Glomerular visceral epithelial cell (primary cell): Measurements from ENCODE around the gene ADIPOQ.
"Not testable (repeated sequence)": the region's sequence is repeated elsewhere in the genome, so short reads cannot be mapped to it uniquely, and the experiment has no call there.

Experiments
- DNase-seq: peaks from one replicate; pipeline ENCODE4 v3.0.0-alpha.2; 2016; ENCODE audit errors: extremely low spot score

The ADIPOQ gene

GRCh38 chr3:186870421-186871201 lies 28.1 kb downstream of the ADIPOQ start:
- DNase-seq, result no peak

GRCh38 chr3:186871403-186871924 lies 29.0 kb downstream of the ADIPOQ start:
- DNase-seq, result no peak

- DNase-seq, result not testable (repeated sequence)
Measured at GRCh38 chr3:186873796-186874195, 31.3 kb downstream of the ADIPOQ start.

GRCh38 chr3:186874216-186874615 lies 31.7 kb downstream of the ADIPOQ start:
- not testable (repeated sequence) for DNase-seq

GRCh38 chr3:186874841-186875240 lies 32.3 kb downstream of the ADIPOQ start:
- not testable (repeated sequence) for DNase-seq

GRCh38 chr3:186875708-186876107 lies 33.2 kb downstream of the ADIPOQ start:
- DNase-seq, result no peak

GRCh38 chr3:186879781-186880180 lies 37.3 kb downstream of the ADIPOQ start:
- no peak for DNase-seq

- DNase-seq, result no peak
Measured at GRCh38 chr3:186880406-186880805, 37.9 kb downstream of the ADIPOQ start.

GRCh38 chr3:186882150-186882524 lies 39.6 kb downstream of the ADIPOQ start:
- no peak for DNase-seq

DNA sequence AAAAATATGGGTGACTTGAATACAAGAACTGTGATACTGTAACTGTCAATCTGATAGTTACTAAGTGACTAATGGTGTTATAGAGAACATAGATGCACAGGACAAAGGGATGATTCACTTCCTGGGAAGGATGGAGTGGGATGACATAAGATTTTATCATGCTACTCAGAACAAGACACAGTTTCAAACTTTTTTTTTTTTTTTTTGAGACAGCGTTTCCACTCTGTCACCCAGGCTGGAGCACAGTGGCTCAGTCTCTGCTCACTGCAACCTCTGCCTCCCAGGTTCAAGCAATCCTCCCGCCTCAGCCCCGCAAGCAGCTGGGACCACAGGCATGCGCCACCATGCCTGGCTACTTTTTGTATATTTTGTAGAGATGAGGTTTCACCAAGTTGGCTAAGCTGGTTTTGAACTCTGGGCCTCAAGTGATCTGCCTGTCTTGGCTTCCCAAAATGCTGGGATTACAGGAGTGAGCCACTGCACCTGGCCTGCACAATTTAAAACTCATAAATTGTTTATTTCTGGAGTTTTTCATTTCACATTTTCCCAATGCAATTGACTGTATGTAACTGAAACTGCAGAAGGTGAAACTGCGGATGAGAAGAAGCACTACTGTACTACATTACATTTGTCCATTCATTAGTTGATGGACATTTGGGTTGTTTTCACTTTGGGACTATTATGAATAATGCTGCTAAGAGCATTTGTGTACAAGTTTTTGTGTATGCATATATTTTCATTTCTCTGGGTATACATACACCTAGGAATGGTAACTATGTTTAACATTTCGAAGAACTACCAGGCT lies 40.6 kb downstream of the ADIPOQ start:
- peak; percentile 67 for DNase-seq

- no peak for DNase-seq
Measured at GRCh38 chr3:186883686-186884058, 41.2 kb downstream of the ADIPOQ start.

GRCh38 chr3:186884868-186885267 lies 42.4 kb downstream of the ADIPOQ start:
- DNase-seq, result not testable (repeated sequence)

- no peak for DNase-seq
Measured at GRCh38 chr3:186886202-186886981, 43.9 kb downstream of the ADIPOQ start.

DNA sequence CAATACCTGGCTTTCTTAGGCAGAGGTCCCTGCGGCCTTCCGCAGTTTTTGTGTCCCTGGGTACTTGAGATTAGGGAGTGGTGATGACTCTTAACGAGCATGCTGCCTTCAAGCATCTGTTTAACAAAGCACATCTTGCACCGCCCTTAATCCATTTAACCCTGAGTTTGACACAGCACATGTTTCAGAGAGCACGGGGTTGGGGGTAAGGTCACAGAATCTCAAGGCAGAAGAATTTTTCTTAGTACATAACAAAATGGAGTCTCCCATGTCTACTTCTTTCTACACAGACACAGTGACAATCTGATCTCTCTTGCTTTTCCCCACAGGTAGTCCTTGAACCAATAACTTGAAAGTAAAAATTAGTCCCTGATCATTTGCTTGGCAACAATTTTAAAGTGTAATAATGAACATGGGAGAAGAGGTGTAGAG lies 45.0 kb downstream of the ADIPOQ start:
- not testable (repeated sequence) for DNase-seq

DNA sequence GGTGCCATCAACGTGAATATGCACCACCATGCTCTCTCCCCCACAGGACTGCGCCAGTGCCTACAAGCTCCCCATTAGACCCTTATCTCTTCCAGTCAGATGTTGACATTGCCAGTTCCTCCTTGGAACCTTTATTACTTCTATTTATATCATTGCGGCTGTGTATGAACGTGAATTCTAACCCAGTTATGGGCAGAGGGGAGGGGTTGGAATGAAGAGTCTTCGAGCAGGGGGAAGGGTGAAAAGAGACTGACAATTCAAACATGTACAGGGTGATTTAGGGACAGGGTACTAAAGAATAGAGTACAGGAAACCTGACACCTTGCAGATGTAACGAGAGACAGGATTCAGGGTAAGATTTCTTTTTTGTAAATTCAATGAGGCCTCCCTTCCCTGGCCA lies 46.1 kb downstream of the ADIPOQ start:
- DNase-seq, result no peak

DNA sequence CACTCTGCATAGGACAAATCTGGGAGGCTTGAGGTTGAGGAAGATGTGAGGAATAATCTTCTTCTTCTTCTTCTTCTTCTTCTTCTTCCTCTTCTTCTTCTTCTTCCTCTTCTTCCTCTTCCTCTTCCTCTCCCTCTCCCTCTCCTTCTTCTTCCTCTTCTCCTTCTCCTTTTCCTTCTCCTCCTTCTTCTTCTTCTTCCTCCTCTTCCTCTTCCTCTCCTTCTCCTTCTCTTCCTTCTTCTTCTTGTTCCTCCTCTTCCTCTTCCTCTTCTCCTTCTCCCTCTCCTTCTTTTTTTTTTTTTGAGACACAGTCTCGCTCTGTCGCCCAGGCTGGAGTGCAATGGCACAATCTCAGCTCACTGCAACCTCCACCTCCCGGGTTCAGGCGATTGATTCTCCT lies 47.2 kb downstream of the ADIPOQ start:
- not testable (repeated sequence) for DNase-seq

- DNase-seq, result no peak
Measured at GRCh38 chr3:186890911-186891310, 48.4 kb downstream of the ADIPOQ start.

DNA sequence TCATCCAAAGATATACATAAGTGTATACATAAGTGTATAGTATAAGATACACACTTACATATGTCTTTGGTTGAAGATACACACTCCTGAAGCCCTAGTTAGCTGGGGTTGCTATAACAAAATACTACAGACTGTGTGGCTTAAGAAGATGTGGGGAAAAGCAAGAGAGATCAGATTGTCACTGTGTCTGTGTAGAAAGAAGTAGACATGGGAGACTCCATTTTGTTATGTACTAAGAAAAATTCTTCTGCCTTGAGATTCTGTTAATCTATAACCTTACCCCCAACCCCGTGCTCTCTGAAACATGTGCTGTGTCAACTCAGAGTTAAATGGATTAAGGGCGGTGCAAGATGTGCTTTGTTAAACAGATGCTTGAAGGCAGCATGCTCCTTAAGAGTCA lies 50.6 kb downstream of the ADIPOQ start:
- not testable (repeated sequence) for DNase-seq

DNA sequence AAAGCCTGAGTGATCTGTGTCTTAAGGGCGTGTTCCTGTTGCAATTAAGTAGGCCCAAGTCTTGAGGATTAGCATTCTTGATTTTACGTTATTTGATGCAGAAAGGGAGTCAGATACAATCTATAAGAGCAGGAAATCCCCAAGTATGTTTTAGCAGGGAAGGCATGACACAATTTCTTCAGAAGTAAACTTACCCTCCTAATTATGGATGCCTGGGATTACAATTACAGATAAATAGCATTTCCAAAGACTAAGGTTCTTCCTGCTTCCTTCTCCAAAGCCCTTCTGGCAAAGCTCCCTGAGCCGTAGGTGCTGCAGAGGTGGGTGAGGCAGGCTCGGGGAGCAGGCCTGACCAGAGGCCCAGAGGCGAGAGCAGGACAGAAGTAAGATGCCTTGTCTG lies 52.9 kb downstream of the ADIPOQ start:
- no peak for DNase-seq

DNA sequence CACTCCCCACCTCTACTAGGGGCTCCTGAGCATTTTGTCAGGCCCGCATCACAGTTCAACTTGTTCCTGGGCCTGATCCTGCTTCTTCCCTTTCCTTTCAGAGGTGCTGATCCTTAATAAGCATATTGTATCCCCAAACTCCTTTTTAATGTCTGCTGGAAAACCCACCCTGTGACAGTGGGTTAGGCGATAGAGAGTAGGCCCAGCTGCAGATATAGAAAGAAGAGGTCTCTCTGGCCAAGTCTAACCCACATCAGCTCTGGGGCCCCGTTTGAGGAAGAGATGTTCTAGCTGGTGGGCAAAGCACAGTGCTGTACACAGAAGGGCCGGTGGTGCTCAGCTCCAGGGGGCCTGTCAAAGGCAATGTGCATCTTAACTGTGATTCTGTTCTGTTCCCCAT lies 53.5 kb downstream of the ADIPOQ start:
- DNase-seq, result no peak

DNA sequence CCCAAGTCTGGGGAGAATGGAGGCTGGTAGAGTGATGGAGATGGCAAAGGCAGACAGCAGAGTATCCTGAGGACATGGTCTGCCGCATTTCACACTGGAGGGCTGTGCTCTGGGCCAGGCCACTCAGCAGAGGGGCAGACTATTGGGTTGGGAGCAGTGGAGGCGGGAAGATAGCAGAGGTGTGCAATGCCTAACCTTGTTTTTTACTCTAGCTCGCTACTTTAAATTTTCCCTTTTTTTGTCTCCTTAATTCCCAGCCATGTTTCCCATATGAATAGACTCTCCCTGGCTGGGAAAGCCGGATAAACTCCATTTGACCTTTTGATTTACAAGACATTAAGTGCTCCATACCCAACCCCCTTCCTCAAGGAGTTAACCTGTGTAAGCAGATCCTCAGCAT lies 54.4 kb downstream of the ADIPOQ start:
- no peak for DNase-seq

DNA sequence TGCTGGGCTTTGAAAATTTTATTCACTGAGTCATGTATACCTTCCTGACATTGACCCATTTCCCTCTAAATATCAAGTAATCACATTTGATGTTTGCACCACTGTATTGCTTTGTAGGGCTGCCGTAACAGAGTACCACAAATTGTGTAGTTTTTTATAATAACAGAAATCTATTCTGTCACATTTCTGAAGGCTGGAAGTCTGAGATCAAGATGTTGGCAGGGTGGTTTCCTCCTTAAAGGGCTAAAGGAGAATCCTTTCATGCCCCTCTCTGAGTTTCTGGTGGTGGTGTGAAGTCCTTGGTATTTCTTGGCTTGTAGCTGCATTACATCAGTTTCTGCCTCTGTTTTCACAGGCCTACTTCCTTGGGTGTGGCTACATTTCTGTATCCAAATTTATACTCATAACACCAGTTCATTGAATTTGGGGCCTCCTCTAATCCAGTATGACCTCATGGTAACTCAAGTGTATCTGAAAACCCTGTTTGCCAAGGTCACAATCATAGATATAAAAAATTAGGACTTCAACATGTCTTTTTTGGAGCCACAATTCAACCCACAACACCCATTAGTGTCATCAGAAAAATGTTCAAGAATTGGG lies 58.7 kb downstream of the ADIPOQ start:
- peak; percentile 24 for DNase-seq
